ENCODE data around the gene COMP. TPM values are rescaled to one million over a fixed set of nuclear protein-coding genes. Genes with fewer than 3 reads are reported as not detected.
"Not testable (repeated sequence)": the region's sequence is repeated elsewhere in the genome, so short reads cannot be mapped to it uniquely, and the experiment has no call there.

COMP gene
- total RNA-seq (2014; rRNA removed; shearing (Covaris generic)): not detected in 2 replicates

DNA sequence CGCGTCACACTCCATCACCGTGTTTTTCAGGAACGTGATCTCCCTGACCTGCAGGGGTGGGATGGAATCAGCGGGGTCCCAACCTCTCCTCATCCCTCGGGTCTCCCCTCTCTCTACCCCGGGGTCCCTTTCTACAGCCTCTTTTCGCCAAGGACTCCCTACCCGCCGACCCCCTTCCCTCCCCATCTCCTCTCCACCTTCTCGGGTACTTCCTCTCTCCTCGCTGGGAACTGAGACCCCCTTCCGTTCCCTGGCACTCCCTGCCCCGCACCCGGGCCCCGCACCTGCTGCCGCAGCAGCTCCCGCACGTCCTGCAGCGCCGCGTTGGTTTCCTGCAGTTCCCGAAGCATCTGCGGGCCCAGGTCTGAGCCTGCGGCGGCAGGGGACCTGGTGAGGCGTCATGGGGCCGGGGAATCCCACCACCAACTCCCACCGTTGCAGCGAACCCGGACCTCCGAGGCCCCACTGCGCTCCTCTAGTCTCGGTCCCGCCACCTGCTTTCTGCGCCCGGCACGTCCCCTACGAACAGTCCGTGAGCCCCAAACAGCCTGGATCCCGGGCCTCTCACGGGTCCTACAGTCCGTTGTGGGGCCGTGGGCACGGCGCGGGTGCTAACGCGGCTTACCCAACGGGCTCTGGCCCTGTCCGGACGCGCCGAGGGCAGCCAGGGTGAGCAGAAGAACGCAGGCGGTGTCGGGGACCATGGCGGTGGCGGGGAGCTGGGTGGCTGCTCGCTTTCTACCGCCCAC lies at the start of gene COMP:
COMP (minus strand) TSS at position 740 of the 749 bp plus-strand sequence; CDS start at position 704, 36 bp downstream.
- DNase-seq (ENCODE audit: low spot score): no peak

DNA sequence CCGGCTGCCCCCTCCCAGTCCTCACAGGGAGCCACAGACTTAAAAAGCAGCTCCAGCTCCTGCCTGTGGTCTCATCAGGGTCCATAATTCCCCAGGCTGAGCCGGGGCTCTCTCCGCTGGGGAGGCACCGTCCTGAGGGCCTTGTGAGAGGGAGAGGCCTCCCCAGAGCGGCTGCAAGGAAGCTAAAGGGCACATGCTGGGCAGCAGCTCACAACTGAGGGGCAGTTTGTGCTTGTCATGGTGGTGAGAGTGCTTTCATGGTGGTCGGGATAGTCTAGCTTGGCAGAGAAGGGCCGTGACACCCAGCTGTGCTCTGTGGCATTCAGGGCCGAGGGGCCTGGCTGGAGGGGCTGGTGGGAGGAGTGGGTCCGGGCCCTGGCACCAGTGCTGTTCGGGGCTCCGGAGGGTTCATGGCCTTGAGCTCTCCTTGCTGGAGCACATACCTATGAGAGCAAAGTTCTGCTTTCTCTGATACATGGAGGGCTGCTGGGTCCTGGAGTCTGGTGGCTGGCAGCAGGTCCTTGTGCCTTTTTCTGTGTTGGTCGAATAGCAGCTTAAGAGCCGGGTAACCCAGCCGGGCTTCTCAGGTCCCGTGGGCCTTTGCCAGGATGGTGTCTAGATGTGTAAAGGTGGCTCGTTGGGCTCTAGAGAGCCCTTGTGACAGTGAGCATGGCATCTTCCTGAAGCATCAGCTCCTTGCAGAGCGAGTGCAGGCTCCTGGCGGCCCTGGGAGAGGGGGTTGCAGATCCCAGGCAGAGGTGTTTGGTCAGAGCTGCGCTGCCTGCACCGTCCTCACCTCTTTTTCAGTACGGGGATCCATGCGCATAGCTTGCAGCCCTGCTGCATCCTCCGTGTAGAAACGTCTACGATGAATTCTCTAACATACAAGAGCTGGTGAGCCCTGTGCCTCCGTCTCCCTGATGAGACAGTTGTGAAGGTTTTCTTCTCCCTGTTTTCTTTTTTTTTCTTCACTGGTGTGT lies 49.5 kb upstream of the COMP start:
- DNase-seq (ENCODE audit: low spot score): no peak

DNA sequence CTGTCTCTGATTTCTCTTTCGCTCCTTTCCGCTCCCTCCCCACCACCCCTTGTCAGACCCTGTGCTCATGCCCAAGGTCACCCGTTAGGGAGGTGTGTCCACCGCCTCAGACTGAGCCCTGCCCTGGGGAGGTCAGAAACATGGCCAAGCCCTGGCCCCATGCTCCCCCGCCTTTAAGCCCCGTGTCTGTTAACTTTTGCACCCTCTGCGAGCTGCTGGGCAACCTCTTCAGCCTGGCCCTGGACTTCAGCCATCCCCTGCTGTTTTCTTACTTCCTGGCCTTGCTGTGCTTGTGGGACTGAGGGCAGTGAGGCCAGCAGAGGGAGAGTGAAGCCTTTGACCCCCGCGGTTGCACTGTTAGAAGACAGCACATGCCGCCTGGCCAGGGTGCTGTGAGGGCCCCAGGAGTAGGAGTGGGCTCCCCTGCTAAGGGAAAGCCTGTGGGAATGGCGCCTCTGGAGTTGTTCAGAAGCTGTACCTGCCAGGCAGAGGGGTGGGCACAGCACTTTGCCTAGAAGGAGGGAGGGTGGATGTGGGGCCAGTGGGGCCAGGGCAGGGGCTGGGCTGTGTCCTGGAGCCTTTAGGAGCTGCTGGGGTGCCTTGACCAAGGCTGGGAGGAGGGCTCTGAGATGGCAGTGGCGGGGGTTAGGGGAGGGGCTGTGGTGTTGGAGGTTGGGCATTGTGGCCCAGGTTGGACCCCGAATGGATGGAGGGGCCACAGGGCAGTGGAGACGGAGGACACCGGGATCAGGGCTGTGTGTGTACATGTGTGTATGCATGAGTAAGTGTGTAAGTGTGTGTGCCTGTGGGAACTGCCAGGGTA lies 48.6 kb upstream of the COMP start:
- peak; percentile 64 for DNase-seq (ENCODE audit: low spot score)

DNA sequence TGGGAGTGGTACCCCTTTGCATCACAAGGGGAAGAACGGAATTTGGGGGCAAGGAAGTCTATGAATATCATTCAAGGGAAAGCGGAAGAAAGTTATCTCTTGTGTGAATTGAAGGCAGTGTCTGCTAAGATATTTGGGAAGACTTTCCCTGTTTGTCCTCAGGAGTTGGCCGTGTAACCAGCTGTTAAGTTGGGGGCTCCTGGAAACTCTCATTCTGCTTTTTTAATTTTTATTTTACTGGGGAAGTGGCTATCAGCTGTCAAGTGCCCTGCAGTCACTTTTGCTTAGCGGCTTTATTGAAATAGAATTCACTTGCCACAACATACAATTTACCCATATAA lies 43.5 kb upstream of the COMP start:
- no peak for DNase-seq (ENCODE audit: low spot score)

DNA sequence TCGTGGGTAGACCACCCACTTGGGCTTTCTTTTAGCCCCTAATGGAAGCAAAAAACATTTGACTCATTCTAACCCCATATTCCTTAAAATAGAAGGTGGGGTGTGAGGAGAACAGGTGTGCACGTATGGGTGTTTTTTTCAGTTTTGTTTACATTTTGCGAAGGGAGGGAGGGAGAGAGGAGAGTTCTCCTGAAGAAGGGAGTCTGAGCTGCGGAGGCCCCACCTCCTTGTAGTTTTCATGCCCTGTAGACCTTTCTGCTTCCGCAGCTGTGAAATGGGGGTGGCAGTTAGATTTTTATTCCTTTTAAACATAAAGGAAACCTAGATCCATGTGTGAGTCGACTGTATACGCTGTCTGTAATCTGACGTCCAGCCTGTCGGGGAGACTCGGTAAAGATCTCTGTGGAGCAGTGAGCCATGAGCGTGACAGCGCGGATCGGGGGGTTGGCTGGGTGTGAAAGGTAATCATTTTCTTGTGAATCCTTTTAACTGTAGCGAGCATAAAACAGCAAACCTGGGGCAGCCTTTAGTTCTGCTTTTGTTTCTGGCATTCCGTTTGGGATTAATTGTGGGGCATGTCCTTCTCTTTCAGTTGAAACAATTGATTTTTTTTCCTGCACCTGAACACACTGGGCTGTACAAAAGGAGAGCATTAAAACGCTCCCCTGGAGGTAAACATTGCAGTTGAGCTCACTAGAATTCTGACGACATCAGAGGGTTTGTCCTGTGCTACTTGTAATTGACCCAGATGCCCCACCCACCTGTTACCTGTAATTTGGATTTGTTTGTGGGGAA lies 42.9 kb upstream of the COMP start:
- DNase-seq (ENCODE audit: low spot score): no peak

DNA sequence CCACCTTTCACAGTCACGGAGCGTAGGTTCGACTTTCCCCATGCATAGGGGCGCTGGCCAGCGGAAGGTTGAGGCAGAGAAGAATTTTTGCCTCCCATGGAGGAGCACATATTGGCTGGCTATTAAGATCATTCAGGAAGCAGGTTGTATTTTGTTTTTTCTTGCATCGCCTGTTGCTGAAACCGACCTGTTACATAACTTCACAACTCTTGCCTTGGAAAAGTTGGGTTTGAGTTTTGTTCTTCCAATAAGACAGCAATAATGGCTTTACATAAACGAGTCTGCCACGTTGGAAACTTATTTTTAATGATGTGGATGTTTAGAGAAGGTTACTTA lies 42.0 kb upstream of the COMP start:
- no peak for DNase-seq (ENCODE audit: low spot score)

DNA sequence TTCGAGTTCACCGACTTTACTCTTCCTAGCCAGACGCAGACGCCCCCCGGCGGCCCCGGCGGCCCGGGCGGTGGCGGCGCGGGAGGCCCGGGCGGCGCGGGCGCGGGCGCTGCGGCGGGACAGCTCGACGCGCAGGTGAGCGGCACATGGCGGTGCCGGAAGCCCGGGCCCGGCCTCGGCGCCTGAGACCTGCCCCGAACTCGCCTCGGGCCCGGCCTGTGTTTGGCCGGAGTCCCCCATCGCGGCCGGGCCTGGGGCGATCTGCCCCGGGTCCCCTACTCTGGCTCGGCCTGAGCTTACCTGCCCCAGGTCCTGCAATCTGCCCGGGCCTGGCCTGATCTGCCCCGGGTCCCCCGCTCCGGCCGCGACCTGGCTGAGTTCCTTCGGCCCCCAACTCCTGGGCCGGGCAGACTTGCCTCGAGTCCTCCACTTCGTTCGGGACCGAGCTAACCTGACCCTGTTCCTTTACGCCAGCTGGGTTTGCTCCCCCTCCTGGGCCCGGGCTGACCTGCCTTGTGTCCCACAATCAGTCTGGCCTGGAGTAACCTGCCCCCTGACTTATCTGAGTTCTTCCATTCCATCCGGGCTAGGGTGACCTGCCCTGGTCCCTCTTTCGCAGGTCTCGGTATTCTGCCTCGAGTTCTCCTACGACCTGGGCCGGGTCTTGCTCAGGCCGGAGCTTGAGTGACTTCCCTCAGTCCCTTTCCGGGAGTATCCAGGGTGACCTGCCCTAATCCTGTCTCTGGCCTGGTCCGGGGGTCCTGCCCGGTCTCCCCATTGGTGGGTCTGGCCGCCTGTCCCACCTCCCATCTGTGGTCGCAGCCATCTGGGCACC lies 41.4 kb upstream of the COMP start:
- DNase-seq (ENCODE audit: low spot score): no peak

DNA sequence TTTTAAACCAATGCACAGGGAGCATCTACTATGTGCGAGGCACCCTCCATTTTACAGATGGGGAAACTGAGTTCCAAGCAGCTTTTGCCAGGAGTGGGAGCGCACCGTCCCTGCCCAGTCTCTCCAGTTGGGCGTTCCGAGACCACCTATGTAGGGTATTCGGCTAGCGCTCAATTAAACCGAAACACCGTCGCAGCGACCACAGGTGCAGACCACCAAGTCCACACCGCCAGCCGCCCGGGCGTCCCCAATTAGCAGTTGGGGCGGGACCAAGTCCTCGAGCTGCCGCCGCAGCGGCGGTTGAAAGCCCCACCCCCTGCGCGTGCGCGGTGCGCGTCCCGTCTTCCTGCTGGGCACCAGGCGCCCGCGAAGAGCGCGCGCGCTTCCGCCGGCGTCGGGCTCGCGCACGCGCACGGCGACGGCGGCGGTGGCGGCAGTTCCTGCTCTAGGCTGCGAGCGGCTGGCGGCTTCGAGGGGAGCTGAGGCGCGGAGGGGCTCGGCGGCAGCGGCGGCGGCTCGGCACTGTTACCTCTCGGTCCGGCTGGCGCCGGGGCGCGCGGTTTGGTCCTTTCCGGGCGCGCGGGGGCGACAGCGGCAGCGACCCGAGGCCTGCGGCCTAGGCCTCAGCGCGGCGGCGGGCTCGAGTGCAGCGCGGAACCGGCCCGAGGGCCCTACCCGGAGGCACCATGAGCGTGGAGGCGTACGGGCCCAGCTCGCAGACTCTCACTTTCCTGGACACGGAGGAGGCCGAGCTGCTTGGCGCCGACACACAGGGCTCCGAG lies 40.6 kb upstream of the COMP start, which contains the start of gene UPF1:
UPF1 (plus strand) TSS at position 436 of the 782 bp plus-strand sequence; CDS start at position 687, 251 bp downstream.
- peak; percentile 75 for DNase-seq (ENCODE audit: low spot score)

DNA sequence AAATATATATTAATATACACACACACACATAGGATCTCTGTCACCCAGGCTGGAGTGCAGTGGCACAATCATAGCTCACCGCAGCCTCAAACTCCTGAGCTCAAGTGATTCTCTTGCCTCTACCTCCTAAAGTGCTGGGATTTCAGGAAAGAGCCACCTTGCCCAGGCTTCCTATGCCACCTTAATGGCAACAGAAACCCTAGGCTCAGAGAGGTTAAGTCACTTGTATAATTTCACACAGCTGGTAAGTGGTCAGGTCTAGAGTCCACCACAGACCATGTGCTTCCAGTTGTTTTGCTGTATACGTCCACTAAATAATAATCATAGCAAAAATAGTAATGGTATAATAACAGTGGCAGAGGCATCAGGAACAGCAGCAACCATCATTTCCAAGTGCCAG lies 39.4 kb upstream of the COMP start:
- DNase-seq (ENCODE audit: low spot score): no peak

DNA sequence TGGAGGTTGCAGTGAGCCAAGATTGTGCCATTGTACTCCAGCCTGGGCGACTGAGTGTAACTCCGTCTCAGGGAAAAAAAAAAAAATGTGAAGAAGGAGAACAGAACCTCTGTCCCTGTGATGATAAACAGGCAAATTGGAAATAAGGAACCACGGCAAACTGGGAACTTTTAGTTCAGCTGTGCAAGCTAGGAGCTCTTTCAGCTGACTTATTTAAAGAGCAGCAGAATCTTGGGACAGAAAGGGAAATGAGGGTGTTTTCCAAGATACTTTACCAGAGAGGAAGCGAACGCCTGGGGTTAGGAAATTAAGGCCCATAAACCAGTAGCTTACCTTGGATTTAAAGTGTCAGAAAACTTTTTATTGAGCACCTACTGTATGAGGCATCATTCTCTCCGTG lies 37.7 kb upstream of the COMP start:
- no peak for DNase-seq (ENCODE audit: low spot score)

DNA sequence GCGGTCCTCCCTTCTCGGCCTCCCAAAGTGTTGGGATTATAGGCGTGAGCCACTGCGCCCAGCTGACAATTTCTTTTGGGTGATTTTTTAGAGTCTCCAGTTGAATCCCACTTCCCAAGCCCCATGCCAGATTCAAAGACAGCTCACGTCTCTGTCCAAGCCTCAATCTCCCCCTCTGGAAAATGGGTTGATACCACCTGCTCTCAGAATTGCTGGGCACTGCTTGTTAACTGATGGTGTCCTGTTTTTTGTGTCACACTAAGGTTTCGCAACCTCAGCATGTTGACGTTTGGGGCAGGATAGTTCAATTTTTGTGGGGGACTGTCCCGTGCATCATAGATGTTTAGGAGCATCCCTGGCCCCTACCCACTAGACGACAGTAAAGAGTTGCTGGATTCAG lies 26.5 kb upstream of the COMP start:
- no peak for DNase-seq (ENCODE audit: low spot score)

DNA sequence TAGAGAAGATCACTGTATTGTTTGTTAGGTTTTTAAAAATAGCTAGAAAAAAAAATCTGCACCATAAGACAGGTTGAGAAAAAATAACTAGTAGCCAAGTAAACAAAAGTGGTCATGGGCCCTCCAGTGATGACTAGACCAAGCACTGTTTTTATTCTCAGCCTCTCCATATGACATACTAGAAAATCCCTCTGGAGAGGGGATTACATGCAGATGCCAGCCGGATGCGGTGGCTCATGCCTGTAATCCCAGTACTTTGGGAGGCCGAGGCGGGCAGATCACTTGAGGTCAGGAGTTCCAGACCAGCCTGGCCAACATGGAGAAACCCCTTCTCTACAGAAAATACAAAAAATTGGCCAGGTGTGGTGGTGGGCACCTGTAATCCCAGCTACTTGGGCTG lies 25.5 kb upstream of the COMP start:
- DNase-seq (ENCODE audit: low spot score): not testable (repeated sequence)

DNA sequence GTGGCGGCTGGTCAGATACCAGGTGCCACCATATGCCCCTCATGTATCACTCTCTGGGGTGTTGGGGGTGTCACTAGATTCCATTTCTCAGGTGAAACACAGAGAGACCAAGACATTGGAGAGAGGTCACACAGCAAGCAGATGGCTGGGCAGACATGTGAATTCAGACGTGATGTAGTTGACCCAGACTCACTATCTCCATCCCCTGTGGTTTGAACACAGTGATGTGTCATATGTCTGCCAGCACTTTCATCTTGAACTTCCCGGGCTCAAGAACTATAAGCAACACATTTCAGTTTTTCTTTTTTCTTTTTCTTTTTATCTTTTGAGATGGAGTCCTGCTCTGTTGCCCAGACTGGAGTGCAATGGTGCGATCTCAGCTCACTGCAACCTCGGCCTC lies 24.6 kb upstream of the COMP start:
- no peak for DNase-seq (ENCODE audit: low spot score)

DNA sequence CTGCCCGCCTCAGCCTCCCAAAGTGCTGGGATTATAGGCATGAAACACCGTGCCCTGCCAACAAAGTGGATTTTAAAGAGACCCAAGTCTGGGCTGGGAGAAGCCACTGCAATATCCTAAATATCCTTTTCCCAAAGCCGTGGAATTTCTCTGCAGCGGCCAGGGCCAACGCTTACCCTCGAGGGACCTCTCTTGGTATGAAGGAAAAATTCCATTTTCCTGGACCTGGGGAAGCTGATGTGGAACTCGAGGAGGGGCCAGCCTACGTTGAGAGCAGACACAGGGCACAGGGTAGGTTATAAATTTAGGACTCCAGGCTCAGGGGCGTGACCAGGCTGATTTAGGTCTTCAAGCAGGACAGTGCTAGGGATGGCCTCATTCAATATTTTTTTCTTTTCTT lies 23.0 kb upstream of the COMP start:
- DNase-seq (ENCODE audit: low spot score): no peak

DNA sequence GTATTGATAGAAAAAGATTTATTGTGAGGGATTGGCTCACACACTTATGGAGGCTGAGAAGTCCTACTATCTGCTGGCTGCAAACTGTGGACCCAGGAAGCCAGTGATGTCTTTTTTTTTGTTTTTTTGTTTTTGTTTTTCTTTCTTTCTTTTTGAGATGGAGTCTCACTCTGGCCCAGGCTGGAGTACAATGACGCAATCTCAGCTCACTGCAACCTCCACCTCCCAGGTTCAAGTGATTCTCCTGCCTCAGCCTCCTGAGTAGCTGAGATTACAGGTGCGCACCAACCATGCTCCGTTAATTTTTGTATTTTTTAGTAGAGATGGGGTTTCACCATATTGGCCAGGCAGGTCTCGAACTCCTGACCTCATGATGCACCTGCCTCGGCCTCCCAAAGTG lies 20.5 kb upstream of the COMP start:
- DNase-seq (ENCODE audit: low spot score): not testable (repeated sequence)

DNA sequence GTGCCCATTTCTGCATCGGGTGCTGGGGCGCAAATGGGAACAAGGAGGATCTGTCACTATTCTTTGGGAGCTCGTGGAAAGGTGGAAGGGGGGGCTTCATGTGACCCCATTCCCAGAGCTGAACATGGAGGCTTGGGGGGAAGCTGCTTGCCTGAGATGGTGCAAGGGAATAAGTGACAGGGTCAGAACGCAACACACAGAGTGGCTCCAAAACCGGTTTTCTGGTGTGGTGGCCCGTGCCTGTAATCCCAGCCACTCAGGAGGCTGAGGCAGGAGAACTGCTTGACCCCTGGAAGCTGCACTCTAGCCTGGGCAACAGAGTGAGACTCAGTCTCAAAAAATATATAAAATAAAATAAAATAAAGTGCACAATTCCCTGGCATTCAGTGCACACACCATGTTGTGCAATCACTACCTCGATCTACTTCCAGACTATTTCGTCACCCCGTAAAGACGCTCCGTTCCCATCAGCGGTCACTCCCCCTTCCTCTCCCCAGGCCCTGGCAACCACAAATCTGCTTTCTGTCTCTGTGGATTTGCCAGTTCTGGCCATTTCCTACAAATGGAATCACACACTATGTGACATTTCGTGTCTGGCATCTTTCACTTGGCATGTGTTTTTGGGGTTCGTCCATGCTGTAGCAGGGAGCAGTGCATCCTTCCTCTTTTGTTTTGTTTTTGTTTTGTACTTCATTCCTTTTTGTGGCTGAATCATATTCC lies 18.2 kb upstream of the COMP start:
- peak; percentile 50 for DNase-seq (ENCODE audit: low spot score)

DNA sequence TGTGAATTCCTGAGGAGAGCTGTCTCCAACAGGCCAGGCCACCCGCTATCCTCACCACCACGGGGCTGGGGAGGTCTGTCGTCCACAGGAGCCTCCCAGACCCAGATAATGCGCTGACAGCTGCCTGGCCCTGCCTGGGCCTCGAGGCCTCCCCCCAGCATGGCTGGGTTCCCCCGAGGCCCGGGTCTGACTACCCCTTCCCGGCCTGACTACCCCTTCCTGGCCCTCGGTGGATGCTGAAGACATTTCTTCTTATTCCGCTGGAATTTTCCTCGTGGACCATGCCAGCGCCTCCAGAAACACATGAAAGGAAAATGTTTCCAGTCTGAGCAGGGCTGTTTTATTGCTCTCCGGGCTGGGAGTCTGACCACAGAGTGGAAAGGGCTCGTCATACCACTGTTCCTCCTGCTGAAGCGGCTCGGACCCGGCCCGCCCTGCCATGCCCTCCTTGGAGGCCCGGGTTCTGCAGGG lies 16.8 kb upstream of the COMP start:
- DNase-seq (ENCODE audit: low spot score): no peak

DNA sequence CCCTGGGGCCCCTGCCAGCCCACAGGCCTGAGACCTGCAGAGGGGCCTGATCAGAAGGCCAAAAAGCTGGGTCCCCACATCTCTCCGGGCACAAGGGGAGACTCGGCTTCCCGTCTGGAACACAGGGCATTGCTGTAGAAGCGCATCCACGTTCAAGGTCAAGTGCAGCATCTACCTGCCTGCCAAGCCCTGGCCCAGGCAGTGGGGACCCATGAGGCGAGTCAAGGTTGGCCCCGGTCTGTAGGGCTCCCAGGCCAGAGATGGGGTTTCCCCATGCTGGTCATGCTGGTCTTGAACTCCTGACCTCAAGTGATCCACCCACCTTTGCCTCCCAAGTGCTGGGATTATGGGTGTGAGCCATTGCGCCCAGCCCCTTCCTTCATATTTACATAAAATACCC lies 13.5 kb upstream of the COMP start:
- no peak for DNase-seq (ENCODE audit: low spot score)

DNA sequence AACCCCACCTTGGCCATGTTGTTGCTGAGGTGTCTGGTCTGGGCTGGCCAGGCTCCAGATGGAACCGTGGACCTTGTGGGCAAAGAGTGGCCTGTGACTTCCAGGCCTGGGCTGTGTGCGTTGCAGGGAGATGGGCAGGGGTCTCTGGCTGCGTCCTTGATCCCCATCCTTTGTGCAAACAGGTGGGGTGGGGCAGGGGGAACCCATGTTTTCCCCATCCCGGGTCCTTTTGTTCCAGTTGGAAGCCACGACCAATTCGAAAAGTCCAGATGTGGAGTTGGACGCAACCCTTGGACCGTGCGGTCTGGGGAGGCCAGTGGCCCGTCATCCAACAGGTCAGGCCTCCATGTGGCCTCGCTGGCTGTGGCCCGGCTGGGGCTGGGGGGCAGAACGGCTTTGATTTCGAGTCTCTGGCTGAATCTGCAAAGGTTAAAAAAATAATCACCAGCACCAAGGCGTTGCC lies 13.1 kb upstream of the COMP start:
- DNase-seq (ENCODE audit: low spot score): no peak

Measured in A172 (cell line).